GM19467 (cell line): ENCODE measurements around the gene TMEM50B.
"Not testable (repeated sequence)": the region's sequence is repeated elsewhere in the genome, so short reads cannot be mapped to it uniquely, and the experiment has no call there.

Experiments
- ATAC-seq: cut with Tn5 transposase; IDR thresholded peaks from one replicate; pipeline ENCODE4 v1.9.1; 2021; ENCODE audit warnings: mild to moderate bottlenecking, moderate library complexity; ENCODE audit not compliant: unreplicated experiment

The TMEM50B gene

GRCh38 chr21:33478935-33479678, 667 bp downstream of the TMEM50B start:
- peak; percentile 17 for ATAC-seq

- ATAC-seq, result no peak
Observed at GRCh38 chr21:33478182-33478581, 1.6 kb downstream of the TMEM50B start.

GRCh38 chr21:33477066-33477465, 2.7 kb downstream of the TMEM50B start:
- no peak for ATAC-seq

- no peak for ATAC-seq
Observed at GRCh38 chr21:33473344-33473743, 6.4 kb downstream of the TMEM50B start.

GRCh38 chr21:33470701-33471100, 9.1 kb downstream of the TMEM50B start:
- no peak for ATAC-seq

GRCh38 chr21:33469183-33469582, 10.6 kb downstream of the TMEM50B start:
- ATAC-seq, result not testable (repeated sequence)

GRCh38 chr21:33461538-33462250, 18.1 kb downstream of the TMEM50B start:
- no peak for ATAC-seq

GRCh38 chr21:33458861-33459260, 20.9 kb downstream of the TMEM50B start:
- no peak for ATAC-seq

- ATAC-seq, result no peak
Observed at GRCh38 chr21:33455686-33456446, 23.9 kb downstream of the TMEM50B start.

GRCh38 chr21:33452362-33452761, 27.4 kb downstream of the TMEM50B start:
- no peak for ATAC-seq

GRCh38 chr21:33451634-33452071, 28.1 kb downstream of the TMEM50B start:
- ATAC-seq, result no peak

GRCh38 chr21:33449616-33450015, 30.2 kb downstream of the TMEM50B start:
- ATAC-seq, result no peak

GRCh38 chr21:33446620-33447019, 33.2 kb downstream of the TMEM50B start:
- ATAC-seq, result not testable (repeated sequence)

GRCh38 chr21:33444499-33444898, 35.3 kb downstream of the TMEM50B start:
- ATAC-seq, result no peak

GRCh38 chr21:33443194-33443593, 36.6 kb downstream of the TMEM50B start:
- no peak for ATAC-seq

GRCh38 chr21:33441489-33442477, 38.0 kb downstream of the TMEM50B start:
- peak; percentile 72 for ATAC-seq

- ATAC-seq, result no peak
Observed at GRCh38 chr21:33437140-33437539, 42.6 kb downstream of the TMEM50B start.

- ATAC-seq, result peak; percentile 75
Observed at GRCh38 chr21:33434770-33435360, 44.9 kb downstream of the TMEM50B start.

GRCh38 chr21:33433425-33434114, 46.2 kb downstream of the TMEM50B start:
- no peak for ATAC-seq
